Measurements from ENCODE around the gene TBR1.

The TBR1 gene

DNA sequence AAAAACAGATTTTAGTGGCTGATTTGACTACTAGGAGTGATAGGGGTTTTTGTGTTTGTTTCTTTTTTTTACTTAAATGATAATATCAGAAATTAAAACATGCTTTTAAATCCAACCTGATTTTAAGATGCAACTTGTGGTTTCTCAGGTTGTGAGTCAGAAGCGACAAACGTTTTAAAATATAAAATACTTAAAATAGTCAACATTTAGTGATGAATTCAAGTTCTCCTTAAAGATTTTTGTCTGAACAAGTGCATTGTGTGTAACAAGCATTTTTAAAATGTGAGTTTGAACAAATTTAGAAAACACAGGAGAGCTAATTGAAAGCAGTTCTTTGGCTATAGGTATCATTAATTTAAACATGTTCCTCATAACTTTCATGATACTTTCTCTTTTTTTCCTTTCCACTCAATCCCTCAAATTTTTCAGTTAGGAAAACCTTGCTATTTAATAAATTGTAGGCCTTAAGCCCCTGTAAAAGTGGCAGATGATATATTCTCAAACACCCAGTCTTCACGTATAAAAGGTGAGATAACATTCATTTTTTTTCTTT, 3.6 kb downstream of the TBR1 start:
- no peak for DNase-seq (ENCODE audit: extremely low read depth, low read depth)
- no peak for TF ChIP-seq CTCF (IDR thresholded peaks at IDR 0.05; ENCODE audit: low read depth, low read length)

DNA sequence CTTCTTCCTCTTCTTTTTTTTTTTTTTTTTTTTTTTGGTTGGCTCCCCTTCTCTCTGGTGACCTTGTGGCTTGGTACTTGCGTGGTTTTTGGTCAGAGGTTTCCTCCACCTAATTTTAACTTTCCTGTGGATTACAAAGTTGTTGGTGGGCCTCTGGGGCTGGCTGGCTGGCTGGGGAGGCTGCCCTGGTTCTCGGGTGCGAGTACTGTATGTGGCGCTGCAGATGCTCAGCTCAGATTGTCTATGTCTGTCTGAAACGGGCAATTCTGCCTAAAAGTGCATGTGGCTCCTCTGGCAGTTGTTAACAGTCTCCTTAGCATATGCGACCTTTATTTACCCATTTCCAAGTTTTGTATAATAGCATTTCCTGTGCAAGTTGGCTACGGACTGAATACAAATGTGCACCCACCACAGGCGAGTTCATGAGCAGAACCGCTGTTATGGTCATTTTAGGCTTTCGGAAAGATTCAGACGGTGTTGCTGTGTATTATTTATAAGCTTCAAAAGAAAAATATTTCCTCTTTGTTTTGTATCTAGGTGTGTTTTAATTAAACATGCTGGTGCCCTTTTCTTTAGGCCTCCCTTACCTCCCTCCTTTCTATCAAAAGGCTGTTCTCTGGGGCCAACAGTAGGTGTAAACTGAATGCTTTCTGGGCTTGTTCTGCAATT, 4.4 kb downstream of the TBR1 start:
- DNase-seq (ENCODE audit: extremely low read depth, low read depth): no peak
- no peak for TF ChIP-seq CTCF (IDR thresholded peaks at IDR 0.05; ENCODE audit: low read depth, low read length)

DNA sequence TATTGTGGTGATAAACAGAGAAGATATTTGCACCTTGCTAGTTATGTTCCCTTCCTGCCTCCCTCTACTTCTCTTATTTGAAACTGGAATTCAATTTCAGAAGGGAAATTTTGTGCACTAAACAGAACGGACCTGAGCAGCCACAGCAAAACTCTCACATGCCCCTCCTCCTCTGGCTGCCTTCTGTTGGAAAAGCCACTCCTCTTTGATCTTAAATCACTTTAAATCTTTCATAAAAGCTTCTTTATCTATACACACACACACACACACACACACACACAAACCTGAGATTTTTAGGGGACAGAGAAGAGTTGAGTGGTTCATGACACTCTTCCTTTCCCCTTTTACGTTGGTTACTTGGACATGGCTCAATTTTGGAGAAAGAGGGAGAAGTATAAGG, 5.6 kb downstream of the TBR1 start:
- TF ChIP-seq CTCF (IDR thresholded peaks at IDR 0.05; ENCODE audit: low read depth, low read length): no peak
- no peak for DNase-seq (ENCODE audit: extremely low read depth, low read depth)

GRCh38 chr2:161422816-161423403, 6.8 kb downstream of the TBR1 start:
- no peak for TF ChIP-seq CTCF (IDR thresholded peaks at IDR 0.05; ENCODE audit: low read depth, low read length)
- DNase-seq (ENCODE audit: extremely low read depth, low read depth): no peak

DNA sequence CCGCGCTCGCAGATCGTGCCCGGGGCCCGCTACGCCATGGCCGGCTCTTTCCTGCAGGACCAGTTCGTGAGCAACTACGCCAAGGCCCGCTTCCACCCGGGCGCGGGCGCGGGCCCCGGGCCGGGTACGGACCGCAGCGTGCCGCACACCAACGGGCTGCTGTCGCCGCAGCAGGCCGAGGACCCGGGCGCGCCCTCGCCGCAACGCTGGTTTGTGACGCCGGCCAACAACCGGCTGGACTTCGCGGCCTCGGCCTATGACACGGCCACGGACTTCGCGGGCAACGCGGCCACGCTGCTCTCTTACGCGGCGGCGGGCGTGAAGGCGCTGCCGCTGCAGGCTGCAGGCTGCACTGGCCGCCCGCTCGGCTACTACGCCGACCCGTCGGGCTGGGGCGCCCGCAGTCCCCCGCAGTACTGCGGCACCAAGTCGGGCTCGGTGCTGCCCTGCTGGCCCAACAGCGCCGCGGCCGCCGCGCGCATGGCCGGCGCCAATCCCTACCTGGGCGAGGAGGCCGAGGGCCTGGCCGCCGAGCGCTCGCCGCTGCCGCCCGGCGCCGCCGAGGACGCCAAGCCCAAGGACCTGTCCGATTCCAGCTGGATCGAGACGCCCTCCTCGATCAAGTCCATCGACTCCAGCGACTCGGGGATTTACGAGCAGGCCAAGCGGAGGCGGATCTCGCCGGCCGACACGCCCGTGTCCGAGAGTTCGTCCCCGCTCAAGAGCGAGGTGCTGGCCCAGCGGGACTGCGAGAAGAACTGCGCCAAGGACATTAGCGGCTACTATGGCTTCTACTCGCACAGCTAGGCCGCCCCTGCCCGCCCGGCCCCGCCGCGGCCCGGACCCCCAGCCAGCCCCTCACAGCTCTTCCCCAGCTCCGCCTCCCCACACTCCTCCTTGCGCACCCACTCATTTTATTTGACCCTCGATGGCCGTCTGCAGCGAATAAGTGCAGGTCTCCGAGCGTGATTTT, 7.6 kb downstream of the TBR1 start:
- no peak for DNase-seq (ENCODE audit: extremely low read depth, low read depth)

GRCh38 chr2:161424394-161424769, 8.3 kb downstream of the TBR1 start:
- no peak for TF ChIP-seq CTCF (IDR thresholded peaks at IDR 0.05; ENCODE audit: low read depth, low read length)
- no peak for DNase-seq (ENCODE audit: extremely low read depth, low read depth)

More for the DNA sequence above, 7.6 kb downstream of the TBR1 start:
- no peak for TF ChIP-seq CTCF (IDR thresholded peaks at IDR 0.05; ENCODE audit: low read depth, low read length)

All from AG09319 (cell line).